ENCODE measurements around the gene FCAMR.

FCAMR gene

DNA sequence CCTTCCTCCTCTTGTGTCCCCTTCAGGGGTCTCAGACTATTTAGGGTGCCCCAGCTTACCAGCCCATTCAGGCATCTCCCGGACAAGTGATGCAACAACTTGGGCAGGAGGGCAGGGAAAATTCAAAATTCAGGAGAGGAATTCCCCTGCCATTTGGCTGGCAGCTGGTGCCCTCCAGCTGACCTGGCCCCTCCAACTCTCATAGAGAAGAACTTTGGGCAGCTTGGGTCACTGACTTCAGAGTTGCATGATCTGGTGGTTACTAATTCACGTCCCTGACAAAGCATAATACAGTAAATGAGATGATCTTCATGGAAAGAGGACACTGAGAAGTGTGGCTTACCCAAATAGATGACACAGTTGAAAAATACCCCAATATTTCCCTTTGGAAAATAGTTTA is at the start of gene FCAMR:
Gene FCAMR, minus strand, starts transcription at position 15 of the 400 bp plus-strand sequence. CDS start 335 bp downstream, outside the sequence.
- no peak for DNase-seq

DNA sequence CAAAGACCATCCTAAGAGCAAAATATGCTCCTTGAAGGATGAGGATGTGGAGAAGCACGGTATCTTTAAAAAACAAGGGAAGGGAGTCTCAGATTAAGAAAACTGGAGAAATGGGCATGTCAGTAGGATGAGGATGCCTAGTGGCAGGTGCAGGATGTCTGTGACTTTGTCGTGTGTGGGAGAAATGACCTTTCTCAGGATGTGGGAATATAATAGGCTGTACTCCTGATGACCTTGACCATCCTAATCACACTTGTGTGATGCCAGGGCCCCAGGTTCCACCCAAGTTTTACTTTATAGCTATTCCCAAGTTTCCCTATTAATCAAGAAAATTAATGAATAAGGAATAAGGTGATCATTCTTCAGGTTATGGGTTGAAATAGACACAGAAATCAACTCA is 49.4 kb upstream of the FCAMR start:
- no peak for DNase-seq

GRCh38 chr1:207019161-207019560 is 48.9 kb upstream of the FCAMR start:
- DNase-seq, result no peak

- DNase-seq, result no peak
Observed at GRCh38 chr1:207018707-207019106, 48.4 kb upstream of the FCAMR start.

- DNase-seq, result no peak
Observed at GRCh38 chr1:207017615-207018559, 47.6 kb upstream of the FCAMR start.

- DNase-seq, result no peak
Observed at GRCh38 chr1:207015791-207016190, 45.5 kb upstream of the FCAMR start.

- DNase-seq, result no peak
Observed at GRCh38 chr1:207014728-207015127, 44.5 kb upstream of the FCAMR start.

- DNase-seq, result no peak
Observed at GRCh38 chr1:207013321-207014085, 43.2 kb upstream of the FCAMR start.

GRCh38 chr1:207010726-207011125 is 40.5 kb upstream of the FCAMR start:
- no peak for DNase-seq

DNA sequence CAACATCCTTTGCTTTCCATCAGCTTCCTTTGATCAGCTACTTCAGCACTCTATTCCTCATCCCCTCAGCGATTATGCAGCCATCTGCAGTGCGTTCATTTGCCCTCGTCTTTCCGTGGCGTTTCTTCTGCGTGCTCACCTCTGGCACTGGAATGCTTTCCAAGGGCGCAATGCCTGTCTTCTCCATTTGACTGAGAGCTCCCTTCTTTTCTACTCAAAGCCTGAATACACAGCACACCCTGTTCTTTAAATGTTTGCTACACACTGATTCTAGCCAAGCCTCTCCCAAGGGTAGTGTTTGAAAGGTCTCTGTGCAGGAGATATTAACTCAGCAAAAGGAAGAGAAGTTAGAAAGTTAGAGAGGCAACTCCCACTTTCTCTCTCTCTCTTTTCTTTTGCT is 39.7 kb upstream of the FCAMR start:
- no peak for DNase-seq

DNA sequence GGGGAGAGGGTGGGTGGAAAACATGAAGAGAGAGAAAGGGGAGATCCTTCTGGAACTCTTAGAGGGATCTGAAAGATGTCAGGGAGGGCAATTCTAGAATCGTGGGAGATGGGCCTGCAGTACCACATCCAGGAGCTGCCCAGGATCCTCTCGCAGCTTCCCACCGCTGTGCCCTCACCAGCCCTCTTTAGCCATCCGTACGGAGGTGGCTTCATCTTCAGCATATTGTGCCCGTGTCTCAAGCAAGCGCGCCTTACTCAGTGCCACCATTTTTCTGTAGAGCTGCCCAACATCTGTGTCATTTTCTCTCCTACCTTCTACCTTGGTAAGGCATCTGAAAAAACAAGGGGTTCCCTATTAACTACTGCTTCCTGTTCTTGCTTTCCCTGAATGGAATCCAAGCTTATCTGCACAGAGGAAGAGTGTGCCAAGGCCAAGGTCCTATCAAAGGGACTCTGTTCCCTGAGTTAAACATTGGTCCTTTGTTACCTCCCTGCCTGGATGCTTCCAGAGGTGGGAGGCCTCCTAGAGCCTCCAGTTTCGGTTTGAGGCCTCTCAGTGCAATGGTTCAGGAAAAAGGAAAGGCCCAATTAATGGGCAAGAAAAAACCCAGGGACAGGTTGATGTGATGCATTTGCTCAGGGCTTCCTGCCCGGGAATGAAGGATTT is 39.1 kb upstream of the FCAMR start:
- no peak for DNase-seq

- no peak for DNase-seq
Observed at GRCh38 chr1:207007352-207008033, 37.2 kb upstream of the FCAMR start.

DNA sequence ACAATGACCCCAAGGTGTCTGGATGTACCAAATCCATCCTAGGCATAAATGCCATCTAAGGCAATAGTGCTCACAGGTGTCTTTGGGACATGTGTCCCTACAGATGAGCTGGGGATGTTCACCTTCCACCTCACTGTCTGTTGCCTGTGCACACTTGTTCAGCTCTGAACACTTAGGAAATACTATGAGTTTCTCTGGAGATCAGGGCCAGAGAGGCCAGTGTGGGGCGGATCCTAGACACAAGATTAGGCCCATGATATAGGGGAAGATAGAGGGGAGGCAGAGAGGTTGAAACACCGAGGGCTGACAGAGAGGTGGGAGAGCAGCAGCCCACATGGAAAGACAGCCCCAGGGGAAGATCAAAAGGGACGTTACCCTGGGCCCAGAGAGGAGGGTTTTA is 36.7 kb upstream of the FCAMR start:
- no peak for DNase-seq

GRCh38 chr1:207006083-207006482 is 35.8 kb upstream of the FCAMR start:
- no peak for DNase-seq

- no peak for DNase-seq
Observed at GRCh38 chr1:207004931-207005830, 34.9 kb upstream of the FCAMR start.

DNA sequence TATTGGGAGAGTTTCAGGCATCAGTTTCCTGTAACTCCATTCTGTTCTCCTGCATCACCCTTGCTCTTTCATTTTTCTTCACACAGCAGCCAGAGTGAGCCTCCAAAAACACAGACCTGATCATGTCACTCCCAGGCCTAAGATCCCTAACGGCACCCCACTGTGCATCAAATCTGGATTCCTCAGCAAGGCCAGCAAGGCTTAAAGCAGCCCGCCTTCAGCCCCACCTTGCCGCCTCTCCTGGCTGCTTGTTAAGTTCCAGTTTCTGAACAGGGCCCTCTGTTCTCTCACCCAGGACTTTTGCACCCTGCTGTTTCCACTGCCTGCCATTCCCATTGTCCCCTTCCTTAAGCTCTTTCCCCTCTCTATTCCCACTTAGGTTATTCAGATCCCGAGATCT is 33.0 kb upstream of the FCAMR start:
- no peak for DNase-seq

DNA sequence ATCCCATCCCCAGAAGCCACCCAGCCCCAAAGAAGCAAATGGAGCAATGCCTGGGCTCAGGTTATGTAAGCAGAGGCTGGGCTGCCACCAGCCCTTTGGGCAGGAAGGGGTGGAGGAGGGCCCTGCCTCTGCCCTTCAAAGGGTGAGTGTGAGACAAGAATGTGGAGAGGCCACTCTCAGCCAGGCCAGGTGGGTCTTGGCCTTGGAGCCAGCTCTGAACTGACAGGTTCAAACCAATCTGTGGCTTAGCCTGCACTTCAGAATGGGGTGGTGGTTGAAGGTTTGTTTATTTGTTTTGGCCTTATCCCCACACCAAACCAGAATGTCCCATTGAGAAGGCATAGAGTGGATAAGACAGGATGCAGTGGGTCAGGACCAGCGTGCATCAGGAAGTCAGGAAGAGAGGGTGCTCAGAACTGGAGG is 32.5 kb upstream of the FCAMR start:
- DNase-seq, result no peak

DNA sequence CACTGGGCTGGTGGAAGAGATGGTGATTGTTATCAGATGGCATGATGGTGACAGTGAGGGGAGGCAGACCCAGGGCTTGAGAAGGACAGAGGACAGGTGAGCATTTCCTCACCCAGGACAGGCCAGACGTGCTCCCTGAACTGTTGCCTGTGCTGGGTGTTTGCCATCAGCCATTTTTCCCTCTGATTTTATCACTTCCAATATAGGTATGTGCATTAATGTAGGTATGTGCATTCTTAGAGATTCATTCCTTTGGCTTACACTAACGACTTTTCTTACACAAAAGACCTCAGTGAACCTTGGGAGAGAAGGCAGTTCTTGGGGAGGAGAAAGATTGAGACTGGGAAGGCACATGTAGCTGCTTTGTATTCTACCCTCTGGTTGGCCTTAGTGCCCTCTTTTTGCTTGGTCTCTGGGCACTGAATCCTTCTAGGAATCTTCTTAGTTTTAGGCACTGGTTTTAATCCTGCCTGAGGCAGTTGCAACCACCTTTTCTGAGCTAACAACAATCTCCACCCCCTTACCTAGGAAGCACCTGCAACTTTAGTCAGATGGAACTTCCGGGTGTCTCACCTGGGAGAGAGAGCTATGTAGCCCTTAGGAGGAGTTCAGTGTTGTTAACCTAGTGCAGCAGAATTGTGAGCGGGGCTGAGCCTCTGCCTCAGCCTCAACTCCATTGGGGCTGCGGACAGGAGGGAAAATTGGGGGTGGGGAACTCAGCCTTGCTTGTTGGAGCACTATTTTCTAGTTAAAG is 31.4 kb upstream of the FCAMR start:
- DNase-seq, result no peak

DNA sequence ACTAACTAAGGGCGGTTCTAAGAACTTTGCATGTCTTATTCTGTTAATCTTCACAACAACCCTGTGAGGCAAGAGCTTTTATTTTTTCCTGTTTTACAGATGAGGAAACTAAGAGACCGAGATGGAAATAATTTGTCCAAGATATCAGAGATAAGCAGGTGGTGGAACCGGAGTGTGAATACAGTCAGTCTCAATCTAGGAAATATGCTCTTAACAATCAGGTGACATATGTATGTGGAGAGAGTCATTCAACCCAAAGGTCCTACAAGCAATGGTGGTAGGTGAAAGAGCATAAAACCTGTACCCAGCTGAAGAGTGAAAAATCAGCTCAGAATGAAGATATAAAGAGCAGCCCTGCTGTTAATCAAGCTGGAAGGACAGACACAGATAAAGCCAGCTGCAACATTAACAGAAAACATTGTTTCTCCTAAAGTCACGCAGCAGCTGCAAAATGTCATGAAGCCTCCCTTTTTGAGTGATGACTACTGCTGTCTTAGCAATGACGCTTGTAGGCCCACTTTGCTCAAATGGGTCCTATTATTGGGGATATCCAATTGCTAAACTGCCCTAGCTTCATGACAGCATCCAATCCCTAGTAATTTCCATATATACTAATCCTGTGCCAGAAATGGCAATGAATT is 30.5 kb upstream of the FCAMR start:
- no peak for DNase-seq

DNA sequence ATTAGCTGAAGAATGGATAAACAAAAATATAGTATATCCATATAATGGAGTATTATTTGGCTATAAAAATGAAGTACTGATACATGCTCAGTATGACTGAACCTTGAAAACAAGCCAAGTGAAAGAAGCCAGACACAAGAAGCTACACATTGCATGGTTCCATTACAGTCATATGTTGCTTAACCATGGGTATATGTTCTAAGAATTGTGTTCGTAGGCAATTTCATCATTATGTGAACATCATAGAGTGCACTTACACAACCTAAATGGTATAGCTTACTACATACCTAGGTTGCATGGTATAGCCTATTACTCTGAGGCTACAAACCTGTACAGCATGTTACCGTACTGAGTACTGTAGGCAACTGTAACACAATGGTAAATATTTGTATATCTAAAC is 28.6 kb upstream of the FCAMR start:
- DNase-seq, result no peak
